ENCODE results near the gene IL15RA. TPM values are rescaled to one million over a fixed set of nuclear protein-coding genes. Genes with fewer than 3 reads are reported as not detected.

The IL15RA gene
- total RNA-seq, 1 donor from 2014 or later = not detected

GRCh38 chr10:5971315-5971832, 6.0 kb downstream of the IL15RA start:
- TF ChIP-seq CTCF (IDR thresholded peaks at IDR 0.05; ENCODE audit: partially characterized antibody, unreplicated experiment) = no peak
- Mint-ChIP-seq H3K36me3 (ENCODE audit: unreplicated experiment) (no peaks in the 10 kb centered on the region), H3K9me3 (ENCODE audit: unreplicated experiment) (peaks cover 2% of the 10 kb centered on the region), H3K27ac (ENCODE audit: unreplicated experiment) (no peak overlapping the region), H3K27me3 (ENCODE audit: unreplicated experiment) (peaks cover 4% of the 10 kb centered on the region), H3K4me3 (ENCODE audit: unreplicated experiment) (no peak overlapping the region), H3K4me1 (ENCODE audit: low read depth, unreplicated experiment) (peaks cover 4% of the 10 kb centered on the region)
- no peak for DNase-seq

- H3K4me3 Mint-ChIP-seq (ENCODE audit: unreplicated experiment) = no peak overlapping the region
- H3K36me3 Mint-ChIP-seq (ENCODE audit: unreplicated experiment) = no peaks in the 10 kb centered on the region
- no peaks in the 10 kb centered on the region for H3K27me3 Mint-ChIP-seq (ENCODE audit: unreplicated experiment)
- H3K9me3 Mint-ChIP-seq (ENCODE audit: unreplicated experiment) = peaks cover 2% of the 10 kb centered on the region
- no peak overlapping the region for H3K27ac Mint-ChIP-seq (ENCODE audit: unreplicated experiment)
- no peak for TF ChIP-seq CTCF (IDR thresholded peaks at IDR 0.05; ENCODE audit: partially characterized antibody, unreplicated experiment)
- peaks cover 3% of the 10 kb centered on the region for H3K4me1 Mint-ChIP-seq (ENCODE audit: low read depth, unreplicated experiment)
- no peak for DNase-seq
Measured at GRCh38 chr10:5970527-5970926, 6.8 kb downstream of the IL15RA start.

DNA sequence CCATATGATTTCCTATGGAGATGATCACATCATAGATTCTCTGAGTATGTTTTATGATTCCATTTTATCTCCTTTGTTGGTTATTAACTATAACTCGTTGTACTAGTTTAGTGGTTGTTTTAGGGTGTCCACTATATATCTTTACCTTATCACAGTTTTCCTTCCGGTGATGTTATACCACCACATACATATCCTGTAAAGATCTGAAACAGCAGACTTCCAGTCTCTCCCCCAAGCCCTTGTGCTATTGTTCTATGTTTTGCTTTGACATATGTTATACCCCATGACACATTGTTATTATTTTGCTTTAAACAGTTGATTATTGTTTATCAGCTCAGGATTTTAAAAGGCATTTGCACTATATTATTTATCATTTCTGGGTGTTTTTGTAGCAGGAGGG, 7.3 kb downstream of the IL15RA start:
- Mint-ChIP-seq H3K4me3 (ENCODE audit: unreplicated experiment) (no peak overlapping the region), H3K9me3 (ENCODE audit: unreplicated experiment) (peaks cover 2% of the 10 kb centered on the region), H3K27me3 (ENCODE audit: unreplicated experiment) (no peaks in the 10 kb centered on the region), H3K27ac (ENCODE audit: unreplicated experiment) (no peak overlapping the region), H3K36me3 (ENCODE audit: unreplicated experiment) (no peaks in the 10 kb centered on the region), H3K4me1 (ENCODE audit: low read depth, unreplicated experiment) (peaks cover 3% of the 10 kb centered on the region)
- DNase-seq = no peak
- TF ChIP-seq CTCF (IDR thresholded peaks at IDR 0.05; ENCODE audit: partially characterized antibody, unreplicated experiment) = no peak

DNA sequence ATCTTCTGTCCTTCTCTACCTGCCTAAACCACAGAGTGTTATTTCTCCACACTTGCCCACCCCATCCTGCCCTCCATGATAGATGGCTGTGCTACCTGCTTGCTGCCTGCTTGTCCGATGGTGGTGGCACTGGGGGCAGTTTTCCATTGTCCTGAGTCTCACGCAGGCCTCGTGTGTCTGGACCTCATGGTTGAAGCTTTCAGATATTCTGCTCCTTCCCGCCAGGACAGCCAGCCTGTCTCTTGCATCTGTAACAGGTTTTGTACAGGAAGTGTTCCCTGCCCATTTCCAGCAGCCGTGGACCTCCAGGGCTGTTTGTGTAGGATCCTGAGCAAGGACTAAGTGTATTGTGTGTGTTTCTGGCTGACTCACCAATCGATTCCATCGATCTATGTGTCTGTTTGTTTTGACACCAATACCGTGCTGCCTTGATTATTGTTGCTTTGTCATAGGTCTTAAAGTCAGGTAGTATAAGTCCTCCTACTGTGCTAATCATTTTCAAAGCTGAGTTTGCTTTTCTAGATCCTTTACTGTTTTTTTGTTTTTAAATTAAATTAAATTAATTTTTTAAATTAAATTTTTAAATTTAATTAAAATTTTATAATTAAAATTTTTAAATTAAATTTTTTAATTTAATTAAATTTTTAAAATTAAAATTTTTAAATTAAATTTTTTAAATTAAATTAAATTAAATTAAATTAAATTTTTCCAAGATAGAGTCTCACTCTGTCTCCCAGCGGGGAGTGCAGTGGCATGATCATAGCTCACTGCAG, 8.5 kb downstream of the IL15RA start:
- Mint-ChIP-seq H3K36me3 (ENCODE audit: unreplicated experiment) (no peaks in the 10 kb centered on the region), H3K4me1 (ENCODE audit: low read depth, unreplicated experiment) (peaks cover 3% of the 10 kb centered on the region), H3K9me3 (ENCODE audit: unreplicated experiment) (peaks cover 2% of the 10 kb centered on the region), H3K27ac (ENCODE audit: unreplicated experiment) (peak overlapping the region; percentile 43), H3K4me3 (ENCODE audit: unreplicated experiment) (no peak overlapping the region), H3K27me3 (ENCODE audit: unreplicated experiment) (no peaks in the 10 kb centered on the region)
- DNase-seq = no peak
- TF ChIP-seq CTCF (IDR thresholded peaks at IDR 0.05; ENCODE audit: partially characterized antibody, unreplicated experiment) = no peak

GRCh38 chr10:5968037-5968680, 9.2 kb downstream of the IL15RA start:
- Mint-ChIP-seq H3K4me3 (ENCODE audit: unreplicated experiment) (no peak overlapping the region), H3K9me3 (ENCODE audit: unreplicated experiment) (peaks cover 2% of the 10 kb centered on the region), H3K36me3 (ENCODE audit: unreplicated experiment) (no peaks in the 10 kb centered on the region), H3K4me1 (ENCODE audit: low read depth, unreplicated experiment) (peaks cover 4% of the 10 kb centered on the region), H3K27me3 (ENCODE audit: unreplicated experiment) (no peaks in the 10 kb centered on the region), H3K27ac (ENCODE audit: unreplicated experiment) (peak overlapping the region; percentile 43)
- DNase-seq = no peak
- no peak for TF ChIP-seq CTCF (IDR thresholded peaks at IDR 0.05; ENCODE audit: partially characterized antibody, unreplicated experiment)
